GM23338 (cell line): ENCODE measurements around the gene HBM.

Experiments used
- CREB1 ChIP-seq: fragments of 250-450 bp; sonication (Bioruptor Pico); IDR thresholded peaks from 2 replicates; pipeline ENCODE4 v1.5.0; 2020; ENCODE audit warnings: low read depth, mild to moderate bottlenecking, moderate library complexity
- EZH2 ChIP-seq: fragments of 200-600 bp; sonication (generic); IDR thresholded peaks from one replicate; pipeline ENCODE4 v1.8.0; 2017; ENCODE audit warnings: antibody characterized with exemption, mild to moderate bottlenecking, low read depth; ENCODE audit not compliant: unreplicated experiment
- EZH2phosphoT487 ChIP-seq: fragments of 200-600 bp; sonication (generic); IDR thresholded peaks from one replicate; pipeline ENCODE4 v1.8.1; 2018; ENCODE audit warnings: antibody characterized with exemption; ENCODE audit not compliant: unreplicated experiment
- JUNB ChIP-seq: IDR thresholded peaks from one replicate; pipeline ENCODE4 v1.6.1; 2016; ENCODE audit warnings: antibody characterized with exemption; ENCODE audit not compliant: unreplicated experiment
- NANOG ChIP-seq: IDR thresholded peaks from 2 replicates; pipeline ENCODE4 v1.6.1; 2016; ENCODE audit warnings: antibody characterized with exemption, borderline replicate concordance
- POLR2AphosphoS5 ChIP-seq: IDR thresholded peaks from 2 replicates; pipeline ENCODE4 v1.6.1; 2016; ENCODE audit warnings: antibody characterized with exemption, low read depth
- STAT1 ChIP-seq: IDR thresholded peaks from one replicate; pipeline ENCODE4 v1.6.1; 2016; ENCODE audit warnings: antibody characterized with exemption; ENCODE audit not compliant: unreplicated experiment
- ZNF114 ChIP-seq: fragments of 250-450 bp; sonication (Bioruptor Pico); IDR thresholded peaks from 2 replicates; pipeline ENCODE4 v1.5.0; 2020; ENCODE audit warnings: mild to moderate bottlenecking, moderate library complexity
- ZNF331 ChIP-seq: fragments of 250-450 bp; sonication (Bioruptor Pico); IDR thresholded peaks from 2 replicates; pipeline ENCODE4 v1.5.0; 2020; ENCODE audit warnings: low read depth, mild to moderate bottlenecking, moderate library complexity
- TF ChIP-seq, protein P1 (sequence below), 2 experiments: fragments of 200-600 bp in 1 of 2; sonication (generic) in 1 of 2; conservative IDR thresholded peaks; 2 replicates each; pipeline versions ENCODE4 v1.5.1 to v1.6.1; 2016 to 2017; ENCODE audit warnings: antibody characterized with exemption in 2 of 2, low read depth in 2 of 2, mild to moderate bottlenecking in 2 of 2, moderate library complexity in 1 of 2
- TF ChIP-seq, protein P2 (sequence below): IDR thresholded peaks from one replicate; pipeline ENCODE4 v1.6.1; 2018; ENCODE audit warnings: antibody characterized with exemption; ENCODE audit not compliant: unreplicated experiment
- TF ChIP-seq, protein P3 (sequence below): IDR thresholded peaks from 2 replicates; pipeline ENCODE4 v1.6.1; 2016; ENCODE audit warnings: antibody characterized with exemption
- TF ChIP-seq, protein P4 (sequence below): fragments of 250-450 bp; sonication (Bioruptor Pico); IDR thresholded peaks from 2 replicates; pipeline ENCODE4 v1.5.0; 2020; ENCODE audit warnings: mild to moderate bottlenecking, moderate library complexity

DNA sequence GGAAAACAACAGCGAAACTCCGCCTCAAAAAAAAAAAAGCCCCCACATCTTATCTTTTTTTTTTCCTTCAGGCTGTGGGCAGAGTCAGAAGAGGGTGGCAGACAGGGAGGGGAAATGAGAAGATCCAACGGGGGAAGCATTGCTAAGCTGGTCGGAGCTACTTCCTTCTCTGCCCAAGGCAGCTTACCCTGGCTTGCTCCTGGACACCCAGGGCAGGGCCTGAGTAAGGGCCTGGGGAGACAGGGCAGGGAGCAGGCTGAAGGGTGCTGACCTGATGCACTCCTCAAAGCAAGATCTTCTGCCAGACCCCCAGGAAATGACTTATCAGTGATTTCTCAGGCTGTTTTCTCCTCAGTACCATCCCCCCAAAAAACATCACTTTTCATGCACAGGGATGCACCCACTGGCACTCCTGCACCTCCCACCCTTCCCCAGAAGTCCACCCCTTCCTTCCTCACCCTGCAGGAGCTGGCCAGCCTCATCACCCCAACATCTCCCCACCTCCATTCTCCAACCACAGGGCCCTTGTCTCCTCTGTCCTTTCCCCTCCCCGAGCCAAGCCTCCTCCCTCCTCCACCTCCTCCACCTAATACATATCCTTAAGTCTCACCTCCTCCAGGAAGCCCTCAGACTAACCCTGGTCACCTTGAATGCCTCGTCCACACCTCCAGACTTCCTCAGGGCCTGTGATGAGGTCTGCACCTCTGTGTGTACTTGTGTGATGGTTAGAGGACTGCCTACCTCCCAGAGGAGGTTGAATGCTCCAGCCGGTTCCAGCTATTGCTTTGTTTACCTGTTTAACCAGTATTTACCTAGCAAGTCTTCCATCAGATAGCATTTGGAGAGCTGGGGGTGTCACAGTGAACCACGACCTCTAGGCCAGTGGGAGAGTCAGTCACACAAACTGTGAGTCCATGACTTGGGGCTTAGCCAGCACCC is 9.5 kb downstream of the HBM start:
- TF ChIP-seq EZH2phosphoT487 (no peak), POLR2AphosphoS5 (no peak), EZH2 (peak; percentile 70), CREB1 (CRISPR knock-in tag) (no peak), JUNB (no peak), NANOG (no peak), STAT1 (no peak), ZNF114 (CRISPR knock-in tag) (no peak), ZNF331 (CRISPR knock-in tag) (no peak)
- TF ChIP-seq, protein P1, sequence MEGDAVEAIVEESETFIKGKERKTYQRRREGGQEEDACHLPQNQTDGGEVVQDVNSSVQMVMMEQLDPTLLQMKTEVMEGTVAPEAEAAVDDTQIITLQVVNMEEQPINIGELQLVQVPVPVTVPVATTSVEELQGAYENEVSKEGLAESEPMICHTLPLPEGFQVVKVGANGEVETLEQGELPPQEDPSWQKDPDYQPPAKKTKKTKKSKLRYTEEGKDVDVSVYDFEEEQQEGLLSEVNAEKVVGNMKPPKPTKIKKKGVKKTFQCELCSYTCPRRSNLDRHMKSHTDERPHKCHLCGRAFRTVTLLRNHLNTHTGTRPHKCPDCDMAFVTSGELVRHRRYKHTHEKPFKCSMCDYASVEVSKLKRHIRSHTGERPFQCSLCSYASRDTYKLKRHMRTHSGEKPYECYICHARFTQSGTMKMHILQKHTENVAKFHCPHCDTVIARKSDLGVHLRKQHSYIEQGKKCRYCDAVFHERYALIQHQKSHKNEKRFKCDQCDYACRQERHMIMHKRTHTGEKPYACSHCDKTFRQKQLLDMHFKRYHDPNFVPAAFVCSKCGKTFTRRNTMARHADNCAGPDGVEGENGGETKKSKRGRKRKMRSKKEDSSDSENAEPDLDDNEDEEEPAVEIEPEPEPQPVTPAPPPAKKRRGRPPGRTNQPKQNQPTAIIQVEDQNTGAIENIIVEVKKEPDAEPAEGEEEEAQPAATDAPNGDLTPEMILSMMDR (conservative IDR thresholded peaks at IDR 0.05; ENCODE audit: low read depth in 2 of 2): no peak
- TF ChIP-seq, protein P2, sequence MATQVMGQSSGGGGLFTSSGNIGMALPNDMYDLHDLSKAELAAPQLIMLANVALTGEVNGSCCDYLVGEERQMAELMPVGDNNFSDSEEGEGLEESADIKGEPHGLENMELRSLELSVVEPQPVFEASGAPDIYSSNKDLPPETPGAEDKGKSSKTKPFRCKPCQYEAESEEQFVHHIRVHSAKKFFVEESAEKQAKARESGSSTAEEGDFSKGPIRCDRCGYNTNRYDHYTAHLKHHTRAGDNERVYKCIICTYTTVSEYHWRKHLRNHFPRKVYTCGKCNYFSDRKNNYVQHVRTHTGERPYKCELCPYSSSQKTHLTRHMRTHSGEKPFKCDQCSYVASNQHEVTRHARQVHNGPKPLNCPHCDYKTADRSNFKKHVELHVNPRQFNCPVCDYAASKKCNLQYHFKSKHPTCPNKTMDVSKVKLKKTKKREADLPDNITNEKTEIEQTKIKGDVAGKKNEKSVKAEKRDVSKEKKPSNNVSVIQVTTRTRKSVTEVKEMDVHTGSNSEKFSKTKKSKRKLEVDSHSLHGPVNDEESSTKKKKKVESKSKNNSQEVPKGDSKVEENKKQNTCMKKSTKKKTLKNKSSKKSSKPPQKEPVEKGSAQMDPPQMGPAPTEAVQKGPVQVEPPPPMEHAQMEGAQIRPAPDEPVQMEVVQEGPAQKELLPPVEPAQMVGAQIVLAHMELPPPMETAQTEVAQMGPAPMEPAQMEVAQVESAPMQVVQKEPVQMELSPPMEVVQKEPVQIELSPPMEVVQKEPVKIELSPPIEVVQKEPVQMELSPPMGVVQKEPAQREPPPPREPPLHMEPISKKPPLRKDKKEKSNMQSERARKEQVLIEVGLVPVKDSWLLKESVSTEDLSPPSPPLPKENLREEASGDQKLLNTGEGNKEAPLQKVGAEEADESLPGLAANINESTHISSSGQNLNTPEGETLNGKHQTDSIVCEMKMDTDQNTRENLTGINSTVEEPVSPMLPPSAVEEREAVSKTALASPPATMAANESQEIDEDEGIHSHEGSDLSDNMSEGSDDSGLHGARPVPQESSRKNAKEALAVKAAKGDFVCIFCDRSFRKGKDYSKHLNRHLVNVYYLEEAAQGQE: no peak
- TF ChIP-seq, protein P3, sequence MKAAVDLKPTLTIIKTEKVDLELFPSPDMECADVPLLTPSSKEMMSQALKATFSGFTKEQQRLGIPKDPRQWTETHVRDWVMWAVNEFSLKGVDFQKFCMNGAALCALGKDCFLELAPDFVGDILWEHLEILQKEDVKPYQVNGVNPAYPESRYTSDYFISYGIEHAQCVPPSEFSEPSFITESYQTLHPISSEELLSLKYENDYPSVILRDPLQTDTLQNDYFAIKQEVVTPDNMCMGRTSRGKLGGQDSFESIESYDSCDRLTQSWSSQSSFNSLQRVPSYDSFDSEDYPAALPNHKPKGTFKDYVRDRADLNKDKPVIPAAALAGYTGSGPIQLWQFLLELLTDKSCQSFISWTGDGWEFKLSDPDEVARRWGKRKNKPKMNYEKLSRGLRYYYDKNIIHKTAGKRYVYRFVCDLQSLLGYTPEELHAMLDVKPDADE: no peak
- TF ChIP-seq, protein P4, sequence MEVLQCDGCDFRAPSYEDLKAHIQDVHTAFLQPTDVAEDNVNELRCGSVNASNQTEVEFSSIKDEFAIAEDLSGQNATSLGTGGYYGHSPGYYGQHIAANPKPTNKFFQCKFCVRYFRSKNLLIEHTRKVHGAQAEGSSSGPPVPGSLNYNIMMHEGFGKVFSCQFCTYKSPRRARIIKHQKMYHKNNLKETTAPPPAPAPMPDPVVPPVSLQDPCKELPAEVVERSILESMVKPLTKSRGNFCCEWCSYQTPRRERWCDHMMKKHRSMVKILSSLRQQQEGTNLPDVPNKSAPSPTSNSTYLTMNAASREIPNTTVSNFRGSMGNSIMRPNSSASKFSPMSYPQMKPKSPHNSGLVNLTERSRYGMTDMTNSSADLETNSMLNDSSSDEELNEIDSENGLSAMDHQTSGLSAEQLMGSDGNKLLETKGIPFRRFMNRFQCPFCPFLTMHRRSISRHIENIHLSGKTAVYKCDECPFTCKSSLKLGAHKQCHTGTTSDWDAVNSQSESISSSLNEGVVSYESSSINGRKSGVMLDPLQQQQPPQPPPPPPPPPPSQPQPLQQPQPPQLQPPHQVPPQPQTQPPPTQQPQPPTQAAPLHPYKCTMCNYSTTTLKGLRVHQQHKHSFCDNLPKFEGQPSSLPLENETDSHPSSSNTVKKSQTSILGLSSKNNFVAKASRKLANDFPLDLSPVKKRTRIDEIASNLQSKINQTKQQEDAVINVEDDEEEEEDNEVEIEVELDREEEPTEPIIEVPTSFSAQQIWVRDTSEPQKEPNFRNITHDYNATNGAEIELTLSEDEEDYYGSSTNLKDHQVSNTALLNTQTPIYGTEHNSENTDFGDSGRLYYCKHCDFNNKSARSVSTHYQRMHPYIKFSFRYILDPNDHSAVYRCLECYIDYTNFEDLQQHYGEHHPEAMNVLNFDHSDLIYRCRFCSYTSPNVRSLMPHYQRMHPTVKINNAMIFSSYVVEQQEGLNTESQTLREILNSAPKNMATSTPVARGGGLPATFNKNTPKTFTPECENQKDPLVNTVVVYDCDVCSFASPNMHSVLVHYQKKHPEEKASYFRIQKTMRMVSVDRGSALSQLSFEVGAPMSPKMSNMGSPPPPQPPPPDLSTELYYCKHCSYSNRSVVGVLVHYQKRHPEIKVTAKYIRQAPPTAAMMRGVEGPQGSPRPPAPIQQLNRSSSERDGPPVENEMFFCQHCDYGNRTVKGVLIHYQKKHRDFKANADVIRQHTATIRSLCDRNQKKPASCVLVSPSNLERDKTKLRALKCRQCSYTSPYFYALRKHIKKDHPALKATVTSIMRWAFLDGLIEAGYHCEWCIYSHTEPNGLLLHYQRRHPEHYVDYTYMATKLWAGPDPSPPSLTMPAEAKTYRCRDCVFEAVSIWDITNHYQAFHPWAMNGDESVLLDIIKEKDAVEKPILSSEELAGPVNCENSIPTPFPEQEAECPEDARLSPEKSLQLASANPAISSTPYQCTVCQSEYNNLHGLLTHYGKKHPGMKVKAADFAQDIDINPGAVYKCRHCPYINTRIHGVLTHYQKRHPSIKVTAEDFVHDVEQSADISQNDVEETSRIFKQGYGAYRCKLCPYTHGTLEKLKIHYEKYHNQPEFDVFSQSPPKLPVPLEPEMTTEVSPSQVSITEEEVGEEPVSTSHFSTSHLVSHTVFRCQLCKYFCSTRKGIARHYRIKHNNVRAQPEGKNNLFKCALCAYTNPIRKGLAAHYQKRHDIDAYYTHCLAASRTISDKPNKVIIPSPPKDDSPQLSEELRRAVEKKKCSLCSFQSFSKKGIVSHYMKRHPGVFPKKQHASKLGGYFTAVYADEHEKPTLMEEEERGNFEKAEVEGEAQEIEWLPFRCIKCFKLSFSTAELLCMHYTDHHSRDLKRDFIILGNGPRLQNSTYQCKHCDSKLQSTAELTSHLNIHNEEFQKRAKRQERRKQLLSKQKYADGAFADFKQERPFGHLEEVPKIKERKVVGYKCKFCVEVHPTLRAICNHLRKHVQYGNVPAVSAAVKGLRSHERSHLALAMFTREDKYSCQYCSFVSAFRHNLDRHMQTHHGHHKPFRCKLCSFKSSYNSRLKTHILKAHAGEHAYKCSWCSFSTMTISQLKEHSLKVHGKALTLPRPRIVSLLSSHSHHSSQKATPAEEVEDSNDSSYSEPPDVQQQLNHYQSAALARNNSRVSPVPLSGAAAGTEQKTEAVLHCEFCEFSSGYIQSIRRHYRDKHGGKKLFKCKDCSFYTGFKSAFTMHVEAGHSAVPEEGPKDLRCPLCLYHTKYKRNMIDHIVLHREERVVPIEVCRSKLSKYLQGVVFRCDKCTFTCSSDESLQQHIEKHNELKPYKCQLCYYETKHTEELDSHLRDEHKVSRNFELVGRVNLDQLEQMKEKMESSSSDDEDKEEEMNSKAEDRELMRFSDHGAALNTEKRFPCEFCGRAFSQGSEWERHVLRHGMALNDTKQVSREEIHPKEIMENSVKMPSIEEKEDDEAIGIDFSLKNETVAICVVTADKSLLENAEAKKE (CRISPR knock-in tag): no peak
